ENCODE data around the gene NUBPL.

GRCh38 chr14:31884776-31885379 lies 323.7 kb downstream of the NUBPL start:
- TF ChIP-seq CTCF (IDR thresholded peaks at IDR 0.05; ENCODE audit: low read depth, low read length, poor library complexity, severe bottlenecking) (no peak), EZH2phosphoT487 (IDR thresholded peaks at IDR 0.05; ENCODE audit: borderline replicate concordance, low read length) (no peak)

Data from DOHH2 (cell line).